Measurements from ENCODE around the gene ETAA1.
A peak's percentile ranks its signal among the peaks of the same experiment; 100 is the strongest.

The ETAA1 gene

GRCh38 chr2:67438337-67438736 is 41.2 kb downstream of the ETAA1 start:
- Histone ChIP-seq H3K27me3 (replicated peaks) (no peaks in the 10 kb centered on the region), H3K27ac (no peak overlapping the region), H3K36me3 (replicated peaks) (no peaks in the 10 kb centered on the region), H3K4me3 (ENCODE audit: low read depth, low read length) (no peak overlapping the region)
- no peak for DNase-seq
- no peak for TF ChIP-seq CTCF (IDR thresholded peaks at IDR 0.05; ENCODE audit: low read depth, low read length, missing control alignments)
- in situ Hi-C loops (cut with HindIII; ENCODE audit: low pct_ligation_motif_present, low sequenced_read_pairs): no loop called here

GRCh38 chr2:67445652-67446268 is 48.6 kb downstream of the ETAA1 start:
- no peak for TF ChIP-seq CTCF (IDR thresholded peaks at IDR 0.05; ENCODE audit: low read depth, low read length, missing control alignments)
- no peaks in the 10 kb centered on the region for H3K36me3 ChIP-seq (replicated peaks)
- in situ Hi-C loops (cut with HindIII; ENCODE audit: low pct_ligation_motif_present, low sequenced_read_pairs): no loop called here
- no peak for DNase-seq
- H3K27ac ChIP-seq: no peak overlapping the region
- H3K27me3 ChIP-seq (replicated peaks): no peaks in the 10 kb centered on the region
- no peak overlapping the region for H3K4me3 ChIP-seq (ENCODE audit: low read depth, low read length)

- Histone ChIP-seq H3K36me3 (replicated peaks) (no peaks in the 10 kb centered on the region), H3K4me3 (ENCODE audit: low read depth, low read length) (no peak overlapping the region), H3K27me3 (replicated peaks) (no peaks in the 10 kb centered on the region), H3K27ac (no peak overlapping the region)
- no peak for TF ChIP-seq CTCF (IDR thresholded peaks at IDR 0.05; ENCODE audit: low read depth, low read length, missing control alignments)
- in situ Hi-C loops (cut with HindIII; ENCODE audit: low pct_ligation_motif_present, low sequenced_read_pairs): no loop called here
- DNase-seq: peak; percentile 33
Observed at GRCh38 chr2:67446491-67446911, 49.4 kb downstream of the ETAA1 start.

- TF ChIP-seq CTCF (IDR thresholded peaks at IDR 0.05; ENCODE audit: low read depth, low read length, missing control alignments): no peak
- no peak for DNase-seq
- Histone ChIP-seq H3K27ac (no peak overlapping the region), H3K4me3 (ENCODE audit: low read depth, low read length) (no peak overlapping the region), H3K36me3 (replicated peaks) (no peaks in the 10 kb centered on the region), H3K27me3 (replicated peaks) (no peaks in the 10 kb centered on the region)
- in situ Hi-C loops (cut with HindIII; ENCODE audit: low pct_ligation_motif_present, low sequenced_read_pairs): no loop called here
Observed at GRCh38 chr2:67448648-67449047, 51.5 kb downstream of the ETAA1 start.

- H3K27ac ChIP-seq: no peak overlapping the region
- no peak overlapping the region for H3K4me3 ChIP-seq (ENCODE audit: low read depth, low read length)
- no peaks in the 10 kb centered on the region for H3K36me3 ChIP-seq (replicated peaks)
- in situ Hi-C loops (cut with HindIII; ENCODE audit: low pct_ligation_motif_present, low sequenced_read_pairs): no loop called here
- peak; percentile 86 for DNase-seq
- TF ChIP-seq CTCF (IDR thresholded peaks at IDR 0.05; ENCODE audit: low read depth, low read length, missing control alignments): no peak
- H3K27me3 ChIP-seq (replicated peaks): no peaks in the 10 kb centered on the region
Observed at GRCh38 chr2:67451086-67451832, 54.1 kb downstream of the ETAA1 start.

Data from brain microvascular endothelial cell (primary cell).